ENCODE data around the gene CACNA1C. TPM values are rescaled to one million over a fixed set of nuclear protein-coding genes. Genes with fewer than 3 reads are reported as not detected.

CACNA1C gene
- total and polyA plus RNA-seq, 10 of the 15 experiments (the other 5 are each of a cell fraction or from before 2014, with no cell fraction given), result under 0.01 to 0.15 (median 0.09) TPM; not detected in 5

- ChIA-PET RAD21 (ENCODE audit: unreplicated experiment) (no interaction called here), POLR2A (no interaction called here), SMC1A (ENCODE audit: uncharacterized antibody, unreplicated experiment) (no interaction called here), CTCF (no interaction called here)
- Histone ChIP-seq H3K36me3 (ENCODE audit: control insufficient read depth in 2 of 2, insufficient read depth in 2 of 2, low read length in 1 of 2) (no peaks in the 10 kb centered on the region), H3K4me3 (no peak overlapping the region), H3K9me3 (replicated peaks; ENCODE audit: control insufficient read depth, insufficient read depth, low read length) (no peaks in the 10 kb centered on the region), H3K27me3 (replicated peaks in 1 of 2; ENCODE audit: control insufficient read depth in 2 of 2, insufficient read depth in 2 of 2, low read length in 1 of 2) (no peaks in the 10 kb centered on the region; a peak in 3 of 4 replicates), H3K4me2 (ENCODE audit: control insufficient read depth, insufficient read depth) (no peak overlapping the region), H3K4me1 (ENCODE audit: control insufficient read depth, insufficient read depth, low read length) (no peaks in the 10 kb centered on the region), H3K9ac (ENCODE audit: control insufficient read depth, insufficient read depth, low read length) (no peak overlapping the region), H3K79me2 (ENCODE audit: control insufficient read depth, insufficient read depth, low read length) (no peaks in the 10 kb centered on the region), H3K27ac (ENCODE audit: control insufficient read depth, insufficient read depth) (no peak overlapping the region), H2AFZ (ENCODE audit: control insufficient read depth, low read depth, low read length) (no peak overlapping the region), H4K20me1 (ENCODE audit: control insufficient read depth, insufficient read depth) (no peaks in the 10 kb centered on the region)
- intact Hi-C loops (cut with micrococcal nuclease; ENCODE audit: unreplicated experiment) (no loop called here), in situ Hi-C loops (cut with MboI) (no loop called here)
- BruUV-seq (replicated peaks), result no TSS peak
- 24% methylated on average over 9 of the region's 9 CpGs for WGBS (ENCODE audit: insufficient coverage, insufficient replicate concordance, low lambda C conversion rate, missing lambda C conversion rate)
- no peak for ATAC-seq
- no peak for DNase-seq (ENCODE audit: low read depth, low spot score)
- no peak for TF ChIP-seq ZSCAN29 (IDR thresholded peaks at IDR 0.05)
- no peak for TF ChIP-seq CHD1 (IDR thresholded peaks at IDR 0.05; ENCODE audit: low read depth, low read length)
- TF ChIP-seq GABPA (IDR thresholded peaks at IDR 0.05; ENCODE audit: low read depth), result no peak
- no peak for TF ChIP-seq ZNF274 (IDR thresholded peaks at IDR 0.05; ENCODE audit: insufficient read depth, insufficient read length)
- TF ChIP-seq MYB (IDR thresholded peaks at IDR 0.05; ENCODE audit: borderline replicate concordance, low read depth, low read length), result no peak
- no peak for TF ChIP-seq CBFB (IDR thresholded peaks at IDR 0.05; ENCODE audit: low read depth)
- no peak for TF ChIP-seq CREM (IDR thresholded peaks at IDR 0.05; ENCODE audit: low read depth)
- no peak for TF ChIP-seq SUZ12 (IDR thresholded peaks at IDR 0.05; ENCODE audit: unreplicated experiment)
- no peak for FAIRE-seq
These were observed 402.6 kb downstream of the CACNA1C start for GRCh38 chr12:2455410-2455809.

GRCh38 chr12:2456122-2456812, 403.5 kb downstream of the CACNA1C start:
- no peak overlapping the region for H3K9ac ChIP-seq (ENCODE audit: control insufficient read depth, insufficient read depth, low read length)
- no peak overlapping the region for H3K4me2 ChIP-seq (ENCODE audit: control insufficient read depth, insufficient read depth)
- H2AFZ ChIP-seq (ENCODE audit: control insufficient read depth, low read depth, low read length), result no peak overlapping the region
- CTCF ChIA-PET, result no interaction called here
- peaks cover 0 to 2% of the 10 kb centered on the region in 2 experiments; a peak in 2 of 4 replicates for H3K27me3 ChIP-seq (replicated peaks in 1 of 2; ENCODE audit: control insufficient read depth in 2 of 2, insufficient read depth in 2 of 2, low read length in 1 of 2)
- H3K9me3 ChIP-seq (replicated peaks; ENCODE audit: control insufficient read depth, insufficient read depth, low read length), result no peaks in the 10 kb centered on the region
- no peak overlapping the region for H3K27ac ChIP-seq (ENCODE audit: control insufficient read depth, insufficient read depth)
- intact Hi-C loops (cut with micrococcal nuclease; ENCODE audit: unreplicated experiment) (no loop called here), in situ Hi-C loops (cut with MboI) (no loop called here)
- SMC1A ChIA-PET (ENCODE audit: uncharacterized antibody, unreplicated experiment), result no interaction called here
- H3K4me3 ChIP-seq, result no peak overlapping the region
- RAD21 ChIA-PET (ENCODE audit: unreplicated experiment), result no interaction called here
- H4K20me1 ChIP-seq (ENCODE audit: control insufficient read depth, insufficient read depth), result no peaks in the 10 kb centered on the region
- H3K36me3 ChIP-seq (ENCODE audit: control insufficient read depth in 2 of 2, insufficient read depth in 2 of 2, low read length in 1 of 2), result no peaks in the 10 kb centered on the region
- FAIRE-seq (no peak), ATAC-seq (no peak), DNase-seq (ENCODE audit: low read depth, low spot score) (no peak)
- H3K79me2 ChIP-seq (ENCODE audit: control insufficient read depth, insufficient read depth, low read length), result no peaks in the 10 kb centered on the region
- BruUV-seq (replicated peaks), result no TSS peak
- no peaks in the 10 kb centered on the region for H3K4me1 ChIP-seq (ENCODE audit: control insufficient read depth, insufficient read depth, low read length)
- WGBS (ENCODE audit: insufficient coverage, insufficient replicate concordance, low lambda C conversion rate, missing lambda C conversion rate), result 56% methylated on average over 11 of the region's 12 CpGs
- POLR2A ChIA-PET, result no interaction called here
- no peak for TF ChIP-seq NRF1 (conservative IDR thresholded peaks at IDR 0.05; ENCODE audit: low read depth, low read length)
- TF ChIP-seq JUNB (IDR thresholded peaks at IDR 0.05), result no peak
- no peak for TF ChIP-seq BCL11A (IDR thresholded peaks at IDR 0.05; ENCODE audit: low read depth, low read length)
- TF ChIP-seq MLLT1 (IDR thresholded peaks at IDR 0.05), result no peak
- no peak for TF ChIP-seq ZNF384 (IDR thresholded peaks at IDR 0.05; ENCODE audit: borderline replicate concordance, low read depth, low read length)
- TF ChIP-seq ZZZ3 (IDR thresholded peaks at IDR 0.05; ENCODE audit: control insufficient read depth, insufficient read length, low read depth), result no peak

All from GM12878 (cell line).